GM21723 (cell line): ENCODE measurements around the gene ADAT3.
A peak's percentile ranks its signal among the peaks of the same experiment; 100 is the strongest.
"Not testable (repeated sequence)": the region's sequence is repeated elsewhere in the genome, so short reads cannot be mapped to it uniquely, and the experiment has no call there.

Source experiments
- ATAC-seq: cut with Tn5 transposase; IDR thresholded peaks from one replicate; pipeline ENCODE4 v1.9.1; 2021; ENCODE audit warnings: mild to moderate bottlenecking, moderate library complexity; ENCODE audit not compliant: unreplicated experiment

The ADAT3 gene

DNA sequence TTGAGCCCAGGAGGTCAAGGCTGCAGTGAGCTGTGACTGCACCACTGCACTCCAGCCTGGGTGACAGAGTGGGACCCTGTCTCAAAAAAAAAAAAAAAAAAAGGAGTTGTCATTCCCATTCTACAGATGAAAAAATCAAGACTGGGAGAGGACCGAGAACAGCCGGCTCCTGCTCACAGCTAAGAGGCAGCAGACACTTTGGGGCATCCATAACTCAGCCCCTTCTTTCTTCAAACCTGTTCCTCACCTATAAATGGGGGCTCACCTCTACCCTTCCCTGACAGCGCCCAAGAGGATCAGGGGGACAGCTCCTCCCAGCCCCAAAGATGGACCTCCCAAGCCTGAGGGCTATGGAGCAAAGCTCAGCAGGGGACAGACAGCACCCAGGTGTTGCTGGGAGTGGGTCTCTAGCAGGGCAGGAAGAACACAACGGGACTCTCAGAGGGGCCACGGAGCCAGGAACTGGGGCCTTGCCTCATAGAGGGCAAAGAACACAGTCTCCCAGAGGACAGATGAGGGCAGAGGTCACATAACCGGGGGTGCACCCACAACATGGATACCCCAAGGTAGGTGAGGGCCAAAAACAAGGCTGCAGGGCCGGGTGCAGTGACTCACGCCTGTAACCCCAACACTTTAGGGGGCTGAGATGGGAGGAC lies 38.4 kb upstream of the ADAT3 start:
- no peak for ATAC-seq

DNA sequence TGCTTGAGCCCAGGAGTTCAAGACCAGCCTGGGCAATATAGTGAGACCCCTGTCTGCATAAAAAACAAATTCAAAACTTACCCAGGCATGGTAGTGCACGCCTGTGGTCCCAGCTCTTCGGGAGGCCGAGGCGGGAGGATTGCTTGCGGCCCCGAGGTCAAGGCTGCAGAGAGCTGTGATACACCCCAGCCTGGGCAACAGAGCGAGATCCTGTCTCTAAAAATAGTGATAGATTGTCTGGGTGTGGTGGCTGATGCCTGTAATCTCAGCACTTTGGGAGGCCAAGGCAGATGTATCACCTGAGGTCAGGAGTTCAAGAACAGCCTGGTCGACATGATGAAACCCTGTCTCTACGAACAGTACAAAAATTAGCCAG lies 37.9 kb upstream of the ADAT3 start:
- no peak for ATAC-seq

- ATAC-seq = no peak
Measured at GRCh38 chr19:1868971-1869370, 36.2 kb upstream of the ADAT3 start.

GRCh38 chr19:1871140-1871597 lies 34.0 kb upstream of the ADAT3 start:
- no peak for ATAC-seq

DNA sequence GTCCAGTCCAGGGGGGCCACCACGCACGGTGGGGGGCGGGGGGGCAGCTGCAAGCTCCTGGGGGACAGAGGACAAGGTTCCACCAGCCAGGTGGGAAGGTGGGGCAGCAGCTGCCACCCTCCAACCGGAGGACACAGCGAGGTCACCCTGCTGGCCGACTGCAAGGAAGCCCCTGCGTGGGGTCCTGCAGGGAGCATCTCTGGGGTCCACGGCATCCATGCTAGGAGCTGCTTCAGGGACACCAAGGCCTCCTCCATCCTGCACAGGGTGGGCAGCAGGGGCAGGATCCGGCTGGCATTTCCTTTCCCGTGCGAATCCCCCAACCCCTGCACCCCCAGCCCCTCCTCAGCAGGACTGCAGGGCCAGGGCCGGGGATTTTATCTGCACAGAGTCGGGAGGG lies 33.6 kb upstream of the ADAT3 start:
- no peak for ATAC-seq

DNA sequence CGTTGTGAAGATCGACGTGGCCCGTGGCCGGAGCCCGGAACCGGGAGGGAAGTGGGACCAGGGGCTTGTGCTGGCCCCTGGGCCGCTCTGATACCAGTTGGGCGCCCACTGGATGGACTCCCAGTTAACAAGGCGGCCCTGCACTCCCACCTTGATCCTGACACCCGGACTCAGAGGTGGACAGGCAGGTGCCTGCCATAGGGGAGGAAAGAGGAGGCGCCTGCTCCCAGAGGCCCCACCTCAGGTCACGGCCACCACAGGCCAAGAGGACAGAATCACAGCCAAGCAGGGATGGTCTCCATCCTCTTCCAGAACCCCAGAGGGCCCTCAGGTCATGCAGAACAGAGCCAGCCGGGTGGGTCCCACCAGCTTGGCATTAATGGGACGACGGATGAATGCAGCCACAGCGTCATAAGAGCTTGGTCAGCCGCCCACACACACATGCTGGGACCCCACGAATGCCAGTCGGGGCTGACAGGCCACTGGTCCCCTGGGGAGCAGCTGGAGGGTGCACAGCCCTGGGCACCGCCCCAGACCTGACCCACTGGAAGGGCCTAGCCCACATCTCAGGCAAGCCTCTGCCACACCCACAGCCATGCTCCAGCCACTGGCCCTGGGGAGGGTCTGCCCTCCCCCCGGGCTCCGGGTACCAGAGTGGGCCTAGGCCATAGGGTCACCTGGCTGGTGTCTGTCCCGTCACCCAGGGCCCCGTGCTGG lies 32.2 kb upstream of the ADAT3 start:
- no peak for ATAC-seq

GRCh38 chr19:1873524-1874473 lies 31.4 kb upstream of the ADAT3 start:
- ATAC-seq = no peak

GRCh38 chr19:1874554-1875185 lies 30.5 kb upstream of the ADAT3 start:
- no peak for ATAC-seq

DNA sequence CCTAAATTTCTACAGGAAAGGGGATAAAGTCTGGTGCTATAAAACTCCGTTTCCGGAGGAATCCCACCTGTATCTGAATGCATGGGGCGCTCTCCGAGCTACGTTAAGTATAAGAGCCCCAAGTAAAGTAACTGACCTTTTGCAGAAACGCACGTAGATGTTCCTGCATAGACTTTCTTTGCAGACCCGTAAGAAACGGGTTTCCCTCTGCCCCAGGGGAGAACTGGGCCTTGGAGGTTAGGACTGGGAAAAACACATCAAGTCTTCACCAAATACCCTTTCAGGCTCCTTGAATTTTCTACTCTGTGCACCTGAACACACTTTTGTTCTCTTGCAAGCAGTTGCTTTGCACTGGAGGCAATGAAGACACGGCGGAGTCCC lies 29.9 kb upstream of the ADAT3 start:
- not testable (repeated sequence) for ATAC-seq

- ATAC-seq = peak; percentile 85
Measured at GRCh38 chr19:1875646-1876495, 29.3 kb upstream of the ADAT3 start.

DNA sequence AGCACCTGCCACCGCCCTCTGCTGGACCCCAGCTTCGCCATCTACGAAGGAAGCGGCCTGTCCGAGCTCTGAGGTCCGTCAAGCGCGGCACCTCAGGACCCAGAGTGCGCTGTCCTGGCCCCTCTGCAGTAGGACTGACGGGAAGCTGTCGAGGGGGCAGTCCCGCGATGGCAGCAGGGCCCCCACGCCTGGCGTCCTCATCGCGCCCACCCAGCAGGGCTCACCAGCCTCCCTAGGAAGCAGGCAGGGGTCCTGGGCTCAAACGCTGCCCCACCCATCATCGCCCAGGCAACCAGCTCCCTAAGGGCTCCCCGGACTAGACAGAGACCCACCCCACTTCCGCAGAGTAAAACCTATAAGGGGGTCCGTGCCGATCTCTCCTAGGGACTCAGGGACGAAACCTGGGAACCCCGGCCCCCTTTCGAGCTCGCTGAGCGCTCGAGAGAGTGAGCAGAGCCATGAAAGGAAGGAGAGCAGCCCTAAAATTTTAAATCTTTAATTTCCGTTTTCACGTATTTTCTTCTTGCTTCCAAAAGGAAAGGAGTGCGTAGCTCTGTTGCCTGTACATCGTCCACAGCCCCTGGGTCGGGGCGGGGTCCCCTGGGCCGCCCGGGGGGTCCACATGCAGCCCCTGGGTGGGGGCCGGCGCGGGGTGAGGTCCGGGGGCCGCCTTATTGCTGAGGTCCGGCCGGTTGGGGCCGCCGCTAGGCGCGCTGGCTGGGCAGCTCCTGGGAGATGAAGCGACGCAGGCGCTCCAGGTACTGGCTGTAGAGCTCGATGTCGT lies 28.5 kb upstream of the ADAT3 start:
- ATAC-seq = not testable (repeated sequence)

DNA sequence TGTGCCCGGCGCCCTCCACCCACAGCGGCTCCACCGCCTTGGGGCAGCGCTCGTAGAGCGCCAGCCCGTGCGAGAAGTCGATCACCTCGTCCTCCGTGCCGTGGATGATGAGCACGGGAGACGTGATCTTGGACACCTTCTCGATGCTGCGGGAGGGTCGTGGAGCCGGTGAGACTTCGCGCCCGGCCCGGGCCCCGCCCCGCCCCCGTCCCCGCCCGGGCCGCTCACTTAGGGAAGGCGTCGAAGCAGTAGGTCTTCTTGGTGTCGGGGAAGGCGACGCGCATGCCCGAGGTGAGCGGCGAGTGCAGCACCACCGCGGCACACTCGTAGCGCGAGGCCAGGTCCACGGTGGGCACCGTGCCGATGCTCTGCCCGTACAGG lies 27.9 kb upstream of the ADAT3 start:
- not testable (repeated sequence) for ATAC-seq

GRCh38 chr19:1878583-1878982 lies 26.6 kb upstream of the ADAT3 start:
- ATAC-seq = not testable (repeated sequence)

DNA sequence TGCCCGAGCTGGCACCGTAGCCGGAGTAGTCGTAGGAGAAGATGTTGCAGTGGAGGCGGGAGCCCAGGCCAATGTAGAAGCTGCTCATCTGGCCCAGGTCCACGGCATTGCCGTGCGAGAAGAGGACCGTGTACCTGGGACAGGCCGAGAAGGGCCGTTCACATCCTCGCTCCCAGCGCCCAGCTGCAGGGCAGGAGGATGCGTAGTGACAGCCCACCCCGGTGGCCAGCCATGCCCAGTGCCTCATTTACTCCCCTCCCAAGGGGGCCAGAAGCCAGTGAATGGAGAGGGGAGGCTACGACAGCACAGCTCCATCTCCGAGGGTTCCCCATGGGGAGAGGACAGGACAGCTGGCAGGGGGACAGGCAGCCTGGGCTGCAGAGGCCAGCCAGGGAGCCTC lies 25.2 kb upstream of the ADAT3 start:
- not testable (repeated sequence) for ATAC-seq

GRCh38 chr19:1880611-1881392 lies 24.4 kb upstream of the ADAT3 start:
- ATAC-seq = no peak

GRCh38 chr19:1881393-1882088 lies 23.7 kb upstream of the ADAT3 start:
- not testable (repeated sequence) for ATAC-seq

GRCh38 chr19:1882089-1882785 lies 23.0 kb upstream of the ADAT3 start:
- ATAC-seq = no peak
